D341Med (cell line): ENCODE data around the gene SPACDR.
A peak's percentile ranks its signal among the peaks of the same experiment; 100 is the strongest.
"Not testable (repeated sequence)": the region's sequence is repeated elsewhere in the genome, so short reads cannot be mapped to it uniquely, and the experiment has no call there.

Experiments used
- DNase-seq: peaks from one replicate; pipeline ENCODE4 v3.0.0; 2012; ENCODE audit warnings: low spot score

Gene SPACDR, protein sequence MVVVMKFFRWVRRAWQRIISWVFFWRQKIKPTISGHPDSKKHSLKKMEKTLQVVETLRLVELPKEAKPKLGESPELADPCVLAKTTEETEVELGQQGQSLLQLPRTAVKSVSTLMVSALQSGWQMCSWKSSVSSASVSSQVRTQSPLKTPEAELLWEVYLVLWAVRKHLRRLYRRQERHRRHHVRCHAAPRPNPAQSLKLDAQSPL

DNA sequence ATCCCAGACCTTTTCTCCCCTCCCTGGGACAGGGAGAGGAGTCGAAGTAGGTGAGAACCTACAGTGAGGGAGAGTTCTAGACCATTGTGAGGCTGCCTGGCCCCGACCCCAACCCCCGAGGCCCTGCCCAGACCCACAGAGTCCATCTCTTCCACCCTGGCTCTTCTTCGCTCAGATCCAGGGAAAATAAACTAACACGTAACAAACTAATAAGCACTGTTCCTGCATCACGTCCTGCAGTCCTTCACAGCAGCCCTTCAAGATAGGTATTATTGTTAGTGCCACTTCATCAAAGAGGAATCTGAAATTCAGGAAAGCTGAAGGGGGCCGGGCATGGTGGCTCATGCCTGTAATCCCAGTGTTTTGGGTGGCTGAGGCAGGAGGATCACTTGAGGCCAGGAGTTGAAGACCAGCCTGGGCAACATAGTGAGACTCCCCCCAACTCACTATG, at the start of gene SPACDR:
Gene SPACDR (minus strand): TSS at position 51 of the 451 bp plus-strand sequence. CDS start 235 bp downstream, outside the sequence.
- DNase-seq, result no peak

DNA sequence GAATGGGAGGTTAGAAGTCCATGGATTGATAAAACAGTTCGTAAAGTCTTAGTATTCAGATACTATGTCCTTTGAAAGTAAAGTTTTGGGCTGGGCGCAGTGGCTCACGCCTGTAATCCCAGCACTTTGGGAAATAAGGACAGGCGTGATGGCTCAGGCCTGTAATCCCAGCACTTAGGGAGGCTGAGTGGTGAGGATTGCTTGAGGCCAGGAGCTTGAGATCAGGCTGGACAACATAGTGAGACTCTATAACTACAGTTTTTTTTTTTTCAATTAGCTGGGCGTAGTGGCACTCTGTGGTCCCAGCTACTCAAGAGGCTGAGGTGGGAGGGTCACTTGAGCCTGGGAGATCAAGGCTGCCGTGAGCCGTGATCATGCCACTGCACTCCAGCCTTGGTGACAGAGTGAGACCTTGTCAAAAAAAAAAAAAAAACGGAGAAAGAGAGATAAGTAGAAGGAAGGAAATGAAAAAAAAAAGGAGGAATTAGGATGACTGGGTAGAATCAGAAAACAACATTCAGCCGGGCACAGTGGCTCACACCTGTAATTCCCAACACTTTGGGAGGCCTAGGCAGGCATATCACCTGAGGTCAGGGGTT, 49.3 kb upstream of the SPACDR start:
- DNase-seq, result no peak

DNA sequence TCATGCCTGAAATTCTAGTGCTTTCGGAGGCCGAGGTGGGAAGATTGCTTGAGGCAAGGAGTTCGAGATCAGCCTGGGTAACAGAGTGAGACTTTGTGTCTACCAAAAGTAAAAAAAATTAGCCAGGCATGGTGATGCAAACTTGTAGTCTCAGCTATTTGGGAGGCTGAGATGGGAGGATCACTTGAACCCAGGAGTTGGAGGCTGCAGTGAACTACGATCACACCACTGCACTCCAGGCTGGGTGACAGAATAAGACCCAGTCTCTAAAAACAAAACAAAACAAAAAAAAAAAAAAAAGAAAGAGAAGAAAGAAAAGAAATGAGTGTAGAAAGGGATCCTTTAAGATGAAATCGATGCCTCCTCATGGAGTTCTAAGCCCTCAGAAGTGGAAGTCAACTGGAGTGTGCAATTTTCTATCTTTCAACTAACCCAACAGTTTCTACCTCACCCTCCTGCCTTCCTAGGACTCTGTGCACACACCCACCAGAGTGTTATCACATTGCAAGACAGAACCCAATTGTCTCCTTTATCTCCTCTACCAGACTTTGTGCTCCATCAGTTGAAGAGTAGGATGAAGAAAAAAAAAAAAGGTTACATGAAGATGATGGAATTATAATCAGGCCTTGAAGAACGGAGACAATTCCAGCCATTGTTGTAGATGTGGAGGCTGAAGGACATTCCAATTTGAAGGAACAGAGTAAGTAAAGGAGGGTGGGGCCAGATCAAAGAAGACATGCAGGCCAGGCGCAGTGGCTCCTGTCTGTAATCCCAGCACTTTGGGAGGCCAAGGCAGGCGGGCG, 46.6 kb upstream of the SPACDR start:
- no peak for DNase-seq

DNA sequence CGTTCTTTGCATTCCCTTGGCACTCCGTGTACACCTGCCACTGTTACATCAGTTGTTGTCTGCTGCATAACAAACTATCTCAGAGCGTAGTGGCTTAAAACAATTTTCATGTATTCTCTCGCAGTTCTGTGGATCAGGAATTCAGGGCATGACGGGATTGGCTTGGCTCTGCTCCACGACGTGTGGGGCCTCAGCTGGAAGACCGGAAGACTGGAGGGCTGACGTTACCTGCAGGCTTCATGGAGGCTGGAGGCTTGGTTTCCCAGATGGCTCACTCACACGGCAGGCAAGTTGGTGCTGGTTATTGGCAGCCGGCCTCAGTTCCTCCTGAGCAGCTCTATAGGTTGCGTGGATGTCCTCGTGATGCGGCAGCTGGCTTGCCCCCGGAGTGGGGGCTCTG, 45.2 kb upstream of the SPACDR start:
- no peak for DNase-seq

DNA sequence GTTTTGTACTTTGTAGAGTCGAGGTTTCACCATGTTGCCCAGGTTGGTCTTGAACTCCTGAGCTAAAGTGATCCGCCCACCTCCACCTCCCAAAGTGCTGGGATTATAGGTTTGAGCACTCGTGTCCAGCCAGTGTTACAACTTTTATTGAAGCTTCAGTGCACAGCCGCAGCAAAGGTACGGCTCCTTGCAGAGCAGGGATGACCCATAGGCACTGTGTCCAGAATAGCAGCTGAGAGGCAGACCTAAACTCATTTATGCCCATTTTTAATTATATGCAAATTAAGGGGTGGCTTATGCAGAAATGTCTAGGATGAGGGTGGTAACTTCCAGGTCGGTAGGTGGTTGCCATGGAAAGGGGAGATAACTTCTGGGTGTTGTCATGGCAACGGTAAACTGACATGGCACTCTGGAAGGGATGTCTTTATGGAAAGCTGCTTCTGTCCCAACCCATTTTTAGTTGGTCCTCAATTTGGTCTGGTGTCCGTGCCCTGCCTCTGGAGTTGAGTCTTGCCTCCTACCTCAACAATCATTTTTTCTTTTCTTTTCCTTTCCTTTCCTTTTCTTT, 42.4 kb upstream of the SPACDR start:
- DNase-seq, result no peak

DNA sequence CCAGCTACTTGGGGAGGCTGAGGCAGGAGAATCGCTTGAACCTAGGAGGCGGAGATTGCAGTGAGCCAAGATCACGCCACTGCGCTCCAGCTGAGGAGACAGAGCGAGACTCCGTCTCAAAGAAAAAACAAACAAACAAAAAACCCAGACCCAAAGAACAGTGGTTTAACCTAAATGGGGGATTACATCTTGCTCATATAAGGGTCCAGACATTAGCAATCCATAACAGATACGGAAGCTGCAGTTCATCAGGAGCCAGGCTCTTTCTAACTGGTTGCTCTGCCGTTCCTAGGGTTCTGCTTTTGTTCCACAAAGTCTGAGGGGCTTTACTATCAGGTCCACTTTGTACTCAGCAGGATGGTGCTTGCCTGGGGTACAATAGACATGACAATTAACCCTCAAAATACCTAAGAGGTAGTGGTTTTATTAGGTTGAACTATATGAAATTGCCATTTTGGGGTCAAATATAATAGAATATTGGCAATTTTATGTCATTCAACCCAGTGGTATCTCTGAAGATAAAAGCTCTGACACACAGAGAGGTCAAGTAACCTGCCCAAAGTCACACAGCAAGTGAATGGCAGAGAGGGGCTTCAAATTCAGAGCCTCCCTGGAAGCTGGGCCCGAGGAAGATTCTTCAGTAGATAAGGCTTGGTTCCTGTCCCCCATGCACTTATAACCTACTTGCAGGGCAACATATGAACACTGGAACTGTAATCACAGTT, 41.0 kb upstream of the SPACDR start:
- no peak for DNase-seq

DNA sequence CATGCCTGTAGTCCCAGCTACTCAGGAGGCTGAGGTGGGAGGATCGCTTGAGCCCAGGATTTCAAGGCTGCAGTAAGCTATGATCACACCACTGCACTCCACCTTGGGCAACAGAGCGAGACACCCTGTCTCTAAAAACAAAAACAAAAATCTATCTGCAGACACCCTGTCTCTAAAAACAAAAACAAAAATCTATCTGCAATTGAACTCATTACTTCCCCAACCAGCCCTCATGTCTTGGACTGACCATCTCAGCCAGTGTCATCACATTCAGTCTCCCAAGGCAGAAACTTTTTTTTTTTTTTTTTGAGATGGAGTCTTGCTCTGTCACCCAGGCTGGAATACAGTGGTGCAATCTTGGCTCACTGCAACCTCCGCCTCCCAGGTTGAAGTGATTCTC, 40.0 kb upstream of the SPACDR start:
- DNase-seq, result not testable (repeated sequence)

DNA sequence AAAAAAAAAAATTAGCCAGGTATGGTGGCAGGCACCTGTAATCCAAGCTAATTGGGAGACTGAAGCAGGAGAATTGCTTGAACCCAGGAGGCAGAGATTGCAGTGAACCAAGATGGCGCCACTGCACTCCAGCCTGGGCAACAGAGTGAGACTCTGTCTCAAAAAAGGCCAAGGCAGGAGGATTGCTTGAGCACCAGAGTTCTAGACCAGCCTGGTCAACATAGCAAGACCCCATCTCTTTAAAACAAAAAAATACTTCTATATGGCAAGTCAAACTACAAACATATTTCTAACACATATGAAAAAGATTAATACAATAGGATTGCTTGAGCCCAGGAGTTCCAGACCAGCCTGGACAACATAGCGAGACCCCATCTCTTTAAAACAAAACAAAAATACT, 36.7 kb upstream of the SPACDR start:
- not testable (repeated sequence) for DNase-seq

DNA sequence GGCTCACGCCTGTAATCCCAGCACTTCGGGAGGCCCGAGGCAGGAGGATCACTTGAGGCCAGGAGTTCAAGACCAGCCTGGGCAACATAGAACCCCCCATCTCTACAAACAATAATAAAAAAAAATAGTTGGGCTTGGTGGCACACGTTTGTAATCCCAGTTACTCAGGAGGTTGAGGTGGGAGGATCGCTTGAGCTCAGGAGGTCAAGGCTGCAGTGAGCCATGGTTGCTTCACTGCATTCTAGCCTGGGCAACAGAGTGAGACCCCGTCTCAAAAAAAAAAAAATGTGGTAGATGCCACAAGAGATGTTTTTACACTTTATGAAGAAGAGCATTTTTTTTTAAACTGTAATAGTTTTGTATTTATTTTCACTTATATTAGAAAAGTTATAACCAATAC, 32.4 kb upstream of the SPACDR start:
- no peak for DNase-seq

DNA sequence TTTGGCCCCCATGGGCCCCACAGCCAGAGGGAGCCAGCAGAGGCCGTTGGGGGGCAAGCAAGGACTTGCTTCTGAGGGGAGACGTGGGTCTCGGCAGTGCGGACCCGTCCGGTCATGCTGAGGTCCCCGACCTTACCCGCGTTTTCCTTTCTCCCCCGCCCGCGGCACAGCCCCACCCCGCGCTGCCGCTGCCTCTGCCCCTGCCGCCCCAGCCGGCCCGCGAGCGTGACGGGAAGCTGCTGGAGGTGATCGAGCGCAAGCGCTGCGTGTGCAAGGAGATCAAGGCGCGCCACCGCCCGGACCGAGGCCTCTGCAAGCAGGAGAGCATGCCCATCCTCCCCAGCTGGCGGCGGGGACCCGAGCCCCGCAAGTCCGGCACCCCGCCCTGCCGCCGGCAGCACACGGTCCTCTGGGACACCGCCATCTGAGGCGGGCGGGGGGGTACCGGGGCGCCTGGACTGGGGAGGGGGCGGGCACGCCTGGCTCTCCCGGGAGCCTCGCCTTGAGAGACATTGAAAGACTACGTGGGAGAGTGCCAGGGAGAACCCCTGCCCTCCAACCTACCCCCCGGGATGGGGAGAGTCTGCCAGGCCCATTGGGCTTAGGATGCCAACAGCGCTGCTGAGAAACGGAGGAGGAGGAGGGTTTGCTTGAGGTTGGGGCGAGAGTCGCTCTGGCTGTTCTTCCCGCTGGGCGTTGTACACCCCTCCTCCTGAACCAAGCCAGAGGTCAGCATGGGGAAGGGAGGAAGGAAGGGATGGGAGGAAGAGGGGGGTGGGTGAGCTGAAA, 29.6 kb upstream of the SPACDR start:
- DNase-seq, result peak; percentile 63

DNA sequence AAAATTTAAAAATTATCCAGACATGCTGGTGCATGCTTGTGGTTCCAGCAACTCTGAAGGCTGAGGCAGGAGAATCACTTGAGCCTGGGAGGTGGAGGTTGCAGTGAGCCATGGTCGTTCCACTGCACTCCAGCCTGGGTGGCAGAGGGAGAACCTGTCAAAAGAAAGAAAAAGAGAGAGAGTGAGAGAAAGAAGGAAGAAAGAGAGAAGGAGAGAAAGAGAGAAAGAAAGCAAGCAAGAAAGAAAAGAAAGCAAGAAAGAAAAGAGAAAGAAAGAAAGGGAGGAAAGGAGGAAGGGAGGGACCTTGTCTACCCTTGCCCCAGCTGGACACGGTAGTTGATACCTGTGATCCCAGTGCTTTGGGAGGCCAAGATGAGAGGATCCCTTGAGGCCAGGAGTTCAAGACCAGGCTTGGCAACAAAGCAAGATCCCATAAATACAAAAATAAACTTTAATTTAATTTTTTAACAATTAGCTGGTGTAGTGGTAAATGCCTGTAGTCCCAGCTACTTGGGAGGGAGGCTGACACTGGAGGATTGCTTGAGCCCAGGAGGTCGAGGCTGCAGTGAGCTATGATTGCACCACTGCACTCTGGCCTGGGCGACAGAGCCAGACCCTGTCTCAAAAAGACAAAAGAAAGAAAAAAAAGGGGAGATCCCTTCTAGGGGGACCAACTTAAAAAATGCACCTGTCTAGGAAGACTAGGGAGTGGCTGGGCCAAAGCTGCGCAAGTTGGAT, 28.8 kb upstream of the SPACDR start:
- no peak for DNase-seq

DNA sequence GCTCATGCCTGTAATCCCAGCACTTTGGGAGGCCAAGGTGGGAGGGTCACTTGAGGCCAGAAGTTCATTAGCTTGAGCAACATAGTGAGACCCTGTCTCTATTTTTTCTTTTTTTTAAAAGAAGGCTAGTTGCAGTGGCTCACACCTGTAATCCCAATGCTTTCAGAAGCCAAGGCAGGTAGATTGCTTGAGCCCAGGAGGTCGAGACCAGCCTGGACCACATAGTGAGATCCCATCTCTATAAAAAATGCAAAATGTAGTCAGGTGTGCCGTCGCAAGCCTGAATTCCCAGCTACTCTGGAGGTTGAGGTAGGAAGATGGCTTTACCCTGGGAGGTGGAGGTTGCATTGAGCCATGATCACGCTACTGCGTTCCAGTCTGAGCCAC, 27.1 kb upstream of the SPACDR start:
- no peak for DNase-seq

DNA sequence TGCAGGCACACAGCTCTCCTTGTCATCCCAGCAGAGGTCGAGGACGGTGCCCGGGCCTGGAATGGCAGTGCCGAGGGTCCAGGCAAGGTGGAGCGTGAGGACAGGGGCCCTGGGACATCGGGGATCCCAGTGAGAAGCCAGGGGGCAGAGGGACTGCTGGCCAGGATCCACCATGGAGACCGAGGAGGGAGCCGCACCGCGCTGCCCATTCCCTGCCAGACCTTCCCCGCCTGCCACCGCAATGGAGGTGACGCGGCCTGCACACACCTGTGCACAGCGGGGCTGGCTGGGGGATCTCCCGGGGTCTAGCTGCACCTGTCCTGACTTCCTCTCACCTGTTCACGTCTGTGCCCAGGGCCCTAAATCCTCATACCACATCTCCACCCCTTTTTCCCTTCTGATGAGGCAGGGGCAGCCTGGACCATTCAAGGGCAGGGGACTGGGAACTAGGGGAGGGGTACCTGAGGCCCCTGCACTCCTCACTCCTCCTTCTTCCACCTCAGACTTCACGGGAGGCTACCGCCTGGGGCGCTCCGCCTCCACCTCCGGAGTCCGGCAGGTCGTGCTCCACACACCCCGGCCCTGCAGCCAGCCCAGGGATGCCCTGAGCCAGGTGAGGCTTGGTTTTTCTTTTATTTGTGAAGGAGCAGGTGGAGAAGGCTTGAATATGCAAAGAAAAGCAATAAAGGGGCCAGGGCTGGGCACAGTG, 26.6 kb upstream of the SPACDR start:
- DNase-seq, result peak; percentile 36

DNA sequence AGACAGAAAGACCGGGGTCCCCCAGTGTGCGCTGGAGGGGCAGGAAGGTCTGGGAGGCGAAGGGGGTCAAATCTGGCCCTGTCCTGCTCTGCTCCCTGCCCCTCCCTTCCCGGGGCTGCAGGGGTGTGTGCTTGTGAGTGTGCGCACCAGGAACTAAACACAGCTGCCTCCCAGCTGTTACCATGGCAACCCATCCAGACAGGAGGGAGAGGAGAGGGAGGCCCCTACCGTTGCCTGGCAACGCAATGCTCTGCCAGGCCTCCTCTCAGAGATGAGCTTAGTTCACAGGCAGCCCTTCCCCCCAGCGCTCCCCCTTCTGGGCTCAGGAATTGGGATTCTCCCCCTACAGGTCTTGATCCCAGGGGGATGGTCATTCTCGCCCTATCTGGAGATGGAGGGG, 25.8 kb upstream of the SPACDR start:
- peak; percentile 96 for DNase-seq

DNA sequence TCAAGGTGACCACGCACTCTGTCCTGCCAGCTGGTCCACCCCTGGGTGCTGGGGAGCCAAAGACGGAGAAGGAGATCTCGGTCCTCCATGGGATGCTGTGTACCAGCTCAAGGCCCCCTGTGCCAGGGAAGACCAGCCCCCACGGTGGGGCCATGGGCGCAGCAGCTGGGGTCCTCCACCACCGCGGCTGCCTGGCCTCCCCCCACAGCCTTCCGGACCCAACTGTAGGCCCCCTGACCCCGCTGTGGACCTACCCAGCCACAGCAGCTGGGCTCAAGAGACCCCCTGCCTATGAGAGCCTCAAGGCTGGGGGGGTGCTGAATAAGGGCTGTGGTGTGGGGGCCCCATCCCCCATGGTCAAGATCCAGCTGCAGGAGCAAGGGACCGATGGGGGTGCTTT, 25.1 kb upstream of the SPACDR start:
- DNase-seq, result no peak

DNA sequence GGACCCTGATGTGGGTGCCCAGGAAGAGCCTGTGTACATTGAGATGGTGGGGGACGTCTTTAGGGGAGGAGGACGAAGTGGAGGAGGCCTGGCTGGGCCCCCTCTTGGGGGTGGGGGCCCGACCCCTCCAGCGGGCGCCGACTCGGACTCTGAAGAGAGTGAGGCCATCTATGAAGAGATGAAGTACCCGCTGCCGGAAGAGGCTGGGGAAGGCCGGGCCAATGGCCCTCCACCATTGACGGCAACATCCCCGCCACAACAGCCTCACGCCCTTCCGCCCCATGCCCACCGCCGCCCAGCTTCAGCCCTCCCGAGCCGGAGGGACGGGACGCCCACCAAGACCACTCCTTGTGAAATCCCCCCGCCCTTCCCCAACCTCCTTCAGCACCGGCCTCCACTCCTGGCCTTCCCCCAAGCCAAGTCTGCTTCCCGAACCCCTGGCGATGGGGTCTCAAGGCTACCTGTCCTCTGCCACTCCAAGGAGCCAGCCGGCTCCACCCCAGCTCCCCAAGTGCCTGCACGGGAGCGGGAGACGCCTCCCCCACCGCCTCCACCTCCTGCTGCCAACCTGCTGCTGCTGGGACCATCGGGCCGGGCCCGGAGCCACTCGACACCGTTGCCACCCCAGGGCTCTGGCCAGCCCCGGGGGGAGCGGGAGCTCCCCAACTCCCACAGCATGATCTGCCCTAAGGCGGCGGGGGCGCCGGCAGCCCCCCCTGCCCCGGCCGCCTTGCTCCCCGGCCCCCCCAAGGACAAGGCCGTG, 24.5 kb upstream of the SPACDR start:
- peak; percentile 26 for DNase-seq

DNA sequence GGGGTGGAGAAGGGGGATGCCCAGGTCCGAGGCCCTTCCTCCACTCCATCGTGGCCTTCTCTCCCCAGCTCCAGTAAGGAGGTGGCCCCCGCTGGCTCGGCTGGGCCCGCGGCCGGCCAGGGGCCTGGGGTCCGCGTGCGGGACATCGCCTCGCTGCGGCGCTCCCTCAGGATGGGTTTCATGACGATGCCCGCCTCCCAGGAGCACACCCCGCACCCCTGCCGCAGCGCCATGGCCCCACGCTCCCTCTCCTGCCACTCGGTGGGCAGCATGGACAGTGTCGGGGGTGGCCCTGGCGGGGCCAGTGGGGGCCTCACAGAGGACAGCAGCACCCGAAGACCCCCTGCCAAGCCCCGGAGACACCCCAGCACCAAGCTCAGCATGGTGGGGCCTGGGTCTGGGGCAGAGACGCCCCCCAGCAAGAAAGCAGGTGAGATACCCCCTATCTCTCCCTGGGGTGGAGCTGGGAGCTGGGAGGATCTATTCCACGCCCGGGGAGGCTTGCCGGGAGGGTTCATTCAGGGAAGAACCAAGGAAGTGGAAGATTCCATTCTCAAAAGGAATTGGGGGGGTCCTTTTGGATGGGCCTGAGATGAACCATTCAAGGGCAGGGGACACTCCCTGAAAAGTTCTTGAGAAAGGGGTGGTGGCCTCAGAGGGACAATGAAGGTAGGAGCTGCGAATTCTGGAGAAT, 22.8 kb upstream of the SPACDR start:
- peak; percentile 21 for DNase-seq

DNA sequence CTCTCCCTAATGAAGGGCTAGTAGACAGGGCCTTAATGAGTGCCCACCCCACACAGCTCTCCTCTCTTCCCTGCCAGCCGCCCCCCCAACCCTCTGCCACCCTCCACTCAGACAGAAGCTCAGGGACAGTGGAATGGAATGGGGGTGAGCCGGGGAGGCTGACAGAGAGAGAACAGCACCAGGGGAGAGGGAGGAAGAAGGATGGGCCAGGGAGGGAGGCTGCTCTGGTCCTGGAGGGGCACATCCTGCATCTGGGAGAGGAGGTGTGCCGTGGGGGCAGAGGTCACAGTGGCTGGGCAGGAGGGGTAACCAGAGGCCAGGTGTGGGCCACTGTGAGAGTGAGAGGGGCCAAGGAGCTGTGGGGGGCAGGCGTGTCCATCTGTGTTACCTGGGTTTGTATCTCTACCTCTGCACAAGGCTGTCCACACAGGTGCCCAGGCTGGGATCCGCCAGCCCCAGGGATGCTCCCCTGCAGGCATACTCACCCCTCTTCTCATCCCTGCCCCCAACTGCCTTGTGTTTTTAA, 22.1 kb upstream of the SPACDR start:
- DNase-seq, result no peak
